HG03064 (cell line): ENCODE data around the gene TELO2.

Experiments used
- ATAC-seq: cut with Tn5 transposase; IDR thresholded peaks from one replicate; pipeline ENCODE4 v1.9.1; 2021; ENCODE audit warnings: low read depth; ENCODE audit not compliant: unreplicated experiment

The TELO2 gene

DNA sequence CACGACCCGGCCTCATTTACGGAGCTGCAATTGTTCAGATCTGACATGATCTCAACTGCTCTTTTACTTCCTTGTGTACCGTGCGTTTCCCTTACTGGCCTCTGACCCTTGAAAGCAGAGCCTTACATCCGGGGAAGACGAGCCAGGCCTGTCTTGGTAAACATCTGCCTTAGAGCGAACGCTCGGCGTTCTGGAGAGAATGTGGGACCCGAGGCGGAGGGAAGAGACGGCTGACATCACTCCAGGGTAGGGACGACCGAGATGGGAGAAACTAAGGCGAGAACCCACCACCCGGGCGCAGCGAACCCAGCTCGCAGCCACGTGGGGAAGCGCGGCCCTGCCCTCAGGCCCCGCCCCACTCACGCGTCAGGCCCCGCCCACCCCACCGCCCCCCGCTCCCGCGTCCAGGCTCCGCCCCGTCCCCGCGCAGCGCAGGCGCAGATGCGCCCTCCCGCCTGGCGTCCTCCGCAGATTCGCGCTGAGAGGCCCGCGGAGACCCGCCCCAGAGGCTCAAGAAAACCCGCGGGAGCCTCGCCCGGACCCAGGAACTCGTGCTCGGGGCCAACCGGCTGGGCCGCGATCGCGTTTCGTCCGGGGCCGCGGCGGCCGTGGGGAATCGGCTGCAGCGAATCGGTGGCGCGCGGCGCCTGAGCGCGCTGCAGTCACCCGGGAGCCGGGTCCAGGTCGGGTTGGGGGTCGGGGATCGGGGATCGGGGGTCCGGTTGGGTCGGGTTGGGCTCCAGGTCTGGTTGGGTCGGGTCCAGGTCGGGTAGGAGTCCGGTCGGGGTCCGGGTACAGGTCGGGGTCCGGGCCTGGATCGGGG, at the start of gene TELO2:
TSS of gene TELO2 (plus strand) at position 438 of the 823 bp plus-strand sequence. CDS start 922 bp downstream, outside the sequence.
- no peak for ATAC-seq

DNA sequence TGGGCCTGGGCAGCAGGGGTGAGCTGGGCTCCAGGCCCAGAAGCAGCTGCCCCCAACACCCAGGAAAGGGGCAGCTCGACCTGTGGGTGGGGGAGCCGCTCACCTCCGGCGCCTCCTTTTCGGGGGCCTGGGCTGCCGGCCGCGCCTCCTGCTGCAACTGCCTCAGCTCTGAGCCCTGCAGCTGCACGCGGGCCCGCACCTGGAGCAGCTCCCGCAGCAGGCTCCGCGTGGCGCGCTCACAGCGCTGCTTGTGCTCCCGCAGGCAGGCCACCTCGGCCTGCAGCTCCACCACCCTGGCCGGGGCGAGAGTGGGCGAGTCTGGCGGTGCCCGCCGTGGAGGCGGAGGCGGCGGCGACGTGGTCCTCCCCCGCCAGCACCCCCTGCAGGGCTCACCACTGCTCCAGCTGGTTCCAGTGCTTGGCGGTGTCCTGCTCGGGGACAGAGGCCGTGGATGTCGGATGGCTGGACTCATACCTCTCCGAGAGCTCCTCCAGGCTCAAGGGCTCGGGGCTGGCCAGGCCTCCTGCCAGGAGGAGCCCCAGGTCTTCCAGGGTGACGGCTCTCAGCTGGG, 49.7 kb upstream of the TELO2 start:
- no peak for ATAC-seq

DNA sequence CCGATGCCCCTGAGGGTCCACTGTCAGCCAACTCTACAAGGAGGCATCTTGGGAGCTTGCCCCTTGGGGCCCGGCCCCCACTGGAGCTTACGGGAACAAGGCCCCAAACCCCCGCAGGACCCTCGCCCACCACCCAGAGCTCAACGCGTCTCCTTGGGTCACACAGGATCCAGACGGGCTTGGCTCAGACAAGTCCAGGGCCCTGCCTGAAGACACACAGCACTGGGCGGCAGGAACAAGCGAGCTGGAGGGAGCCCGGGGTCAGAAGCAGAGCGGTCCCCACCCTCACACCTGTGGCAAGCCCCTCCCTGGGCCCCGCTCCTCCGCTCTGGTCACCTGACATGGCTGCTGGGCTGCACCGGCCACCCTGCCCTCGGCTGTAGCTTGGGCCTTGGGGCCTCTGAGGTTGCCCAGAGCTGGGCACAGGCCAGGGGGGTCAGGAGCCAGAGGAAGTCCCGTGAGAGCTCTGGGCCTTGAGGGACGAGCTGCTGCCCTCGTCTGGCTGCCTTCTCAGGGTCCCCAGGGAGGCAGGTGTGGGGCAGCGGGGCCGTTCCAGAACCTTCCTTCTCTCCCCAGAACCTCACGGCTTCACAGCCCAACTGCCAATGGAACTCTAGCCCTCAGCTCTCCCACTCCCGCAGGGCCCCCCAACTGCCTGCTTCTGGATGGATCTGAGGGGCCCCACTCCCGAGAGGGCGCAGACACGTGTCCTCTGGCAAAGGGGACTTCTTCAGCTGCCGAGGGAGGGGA, 49.0 kb upstream of the TELO2 start, which contains the start of gene CCDC154:
TSS of gene CCDC154 (minus strand) at position 577 of the 750 bp plus-strand sequence. CDS start at position 343, 234 bp downstream.
- ATAC-seq: no peak

DNA sequence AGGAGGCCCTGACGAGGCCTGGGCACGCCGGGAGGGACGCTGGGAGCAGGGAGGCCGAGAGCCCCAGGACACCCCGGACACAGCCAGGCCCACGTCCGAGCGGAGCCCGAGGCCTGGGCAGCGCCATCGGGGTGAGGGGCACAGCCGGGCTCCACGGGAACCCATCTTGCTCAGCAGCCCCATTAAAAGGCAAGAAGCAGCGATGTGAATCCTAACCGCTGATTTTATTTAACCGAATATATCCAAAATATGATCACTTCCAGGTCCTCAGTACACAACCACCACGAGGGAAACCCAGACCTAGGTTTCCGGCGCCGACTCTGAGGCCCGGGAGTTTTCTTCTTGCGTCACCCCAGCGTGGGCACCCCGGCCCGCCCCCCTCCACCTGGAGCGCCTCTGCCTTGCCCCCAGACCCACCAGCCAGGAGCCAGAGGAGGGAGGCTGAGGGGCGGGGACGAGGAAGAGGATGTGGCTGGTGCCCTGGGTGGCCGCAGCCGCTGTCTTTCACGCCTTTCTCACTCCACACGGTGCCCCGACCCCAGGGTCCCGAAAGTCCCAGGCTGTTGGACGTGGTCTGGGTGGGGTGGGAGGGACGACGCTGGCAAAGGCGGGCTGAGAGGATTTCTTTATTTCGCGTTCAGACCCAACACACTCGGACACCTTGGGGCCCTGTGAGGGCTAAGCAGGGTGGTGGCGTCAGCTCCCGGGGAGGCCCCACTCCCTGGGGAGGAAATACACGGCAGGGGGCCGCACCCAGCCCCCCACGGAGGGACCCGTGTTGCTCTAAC, 48.2 kb upstream of the TELO2 start:
- no peak for ATAC-seq

DNA sequence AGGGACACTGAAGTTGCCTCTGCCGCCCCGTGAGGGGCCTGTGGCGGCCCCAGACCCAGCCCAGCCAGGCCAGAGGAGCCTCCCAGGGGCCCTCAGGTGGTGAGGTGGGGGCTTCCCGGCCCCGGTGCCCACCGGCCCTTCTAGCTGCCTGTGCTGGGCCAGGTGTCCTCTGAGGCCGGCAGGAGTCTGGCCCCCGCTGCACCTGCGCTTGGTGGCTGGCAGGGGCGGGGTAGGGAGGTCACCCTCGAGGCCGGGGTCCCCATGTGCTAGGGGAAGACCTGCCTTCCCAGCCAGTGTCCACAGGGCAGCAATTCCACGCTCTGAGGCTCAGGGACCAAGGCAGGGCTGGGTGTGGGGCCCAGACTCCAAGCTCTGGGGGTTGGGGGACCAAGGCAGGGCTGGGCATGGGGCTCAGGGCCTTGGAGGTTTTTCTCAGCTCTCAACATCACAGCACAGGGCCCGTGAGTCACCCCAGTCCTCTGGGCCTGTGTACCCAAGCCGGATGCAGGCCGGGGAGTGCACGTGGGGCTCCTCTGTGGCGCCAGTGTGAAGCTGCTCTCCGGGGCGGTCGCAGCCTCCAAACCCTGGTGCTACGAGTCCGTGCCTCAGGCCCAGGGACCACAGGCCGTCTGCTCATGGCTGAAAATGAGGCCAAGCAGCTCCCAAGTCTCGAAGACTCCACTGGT, 47.5 kb upstream of the TELO2 start:
- no peak for ATAC-seq

DNA sequence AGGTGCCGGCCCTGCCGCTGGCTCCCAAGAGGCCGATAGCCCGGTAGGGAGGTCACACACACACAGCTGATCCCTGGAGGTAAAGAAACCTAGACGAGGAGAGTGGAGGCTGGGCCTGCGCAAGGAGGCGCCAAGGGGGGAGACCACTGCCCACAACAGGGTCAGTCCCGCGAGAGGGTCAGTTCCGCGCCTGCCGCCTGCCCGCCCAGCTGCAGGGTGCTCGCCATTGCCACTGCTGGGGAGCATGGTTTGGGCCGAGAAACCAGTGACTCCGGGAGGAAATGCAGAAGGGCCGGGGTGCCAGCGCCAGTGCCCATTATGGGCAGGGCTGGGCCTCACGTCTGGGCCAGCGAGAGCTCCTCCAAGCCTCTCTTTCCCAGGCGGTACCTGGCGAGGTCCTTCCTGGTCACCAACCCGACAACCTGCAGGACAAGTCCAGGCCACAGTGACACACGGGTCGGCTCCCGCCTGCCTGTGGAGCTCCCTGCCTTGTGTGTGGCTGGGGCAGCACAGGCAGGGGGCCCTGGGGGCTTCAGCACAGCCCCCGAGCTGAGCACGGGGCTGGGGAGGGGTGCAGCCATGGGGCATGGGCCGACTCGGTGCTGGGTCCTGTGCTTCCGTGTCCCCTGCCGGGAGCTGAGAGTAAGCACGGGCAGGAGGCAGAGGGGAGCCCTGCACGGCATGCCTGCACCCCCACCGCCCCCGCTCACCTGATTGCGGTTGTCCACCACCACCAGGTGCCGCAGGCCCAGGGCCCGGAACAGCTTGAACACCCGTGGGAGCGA, 46.7 kb upstream of the TELO2 start:
- ATAC-seq: no peak

DNA sequence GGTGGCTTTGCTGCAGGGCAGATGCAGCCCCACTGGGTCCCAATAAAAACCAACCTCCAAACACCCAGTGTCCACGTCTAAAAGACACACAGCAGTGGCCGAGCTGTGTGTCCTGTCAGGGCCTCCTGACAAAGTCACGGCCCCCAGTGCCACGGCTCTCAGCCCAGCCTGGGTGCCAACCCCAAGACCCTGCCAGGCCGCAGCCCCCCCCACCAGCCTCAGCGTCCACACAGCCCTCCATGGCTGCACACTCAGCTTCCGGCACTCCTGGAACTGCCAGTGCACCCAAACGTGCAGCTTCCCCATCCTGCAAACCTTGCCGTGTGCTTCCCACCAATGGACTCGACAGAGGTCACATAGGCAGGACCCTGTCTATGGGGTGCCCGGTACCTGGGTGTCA, 45.2 kb upstream of the TELO2 start:
- no peak for ATAC-seq

DNA sequence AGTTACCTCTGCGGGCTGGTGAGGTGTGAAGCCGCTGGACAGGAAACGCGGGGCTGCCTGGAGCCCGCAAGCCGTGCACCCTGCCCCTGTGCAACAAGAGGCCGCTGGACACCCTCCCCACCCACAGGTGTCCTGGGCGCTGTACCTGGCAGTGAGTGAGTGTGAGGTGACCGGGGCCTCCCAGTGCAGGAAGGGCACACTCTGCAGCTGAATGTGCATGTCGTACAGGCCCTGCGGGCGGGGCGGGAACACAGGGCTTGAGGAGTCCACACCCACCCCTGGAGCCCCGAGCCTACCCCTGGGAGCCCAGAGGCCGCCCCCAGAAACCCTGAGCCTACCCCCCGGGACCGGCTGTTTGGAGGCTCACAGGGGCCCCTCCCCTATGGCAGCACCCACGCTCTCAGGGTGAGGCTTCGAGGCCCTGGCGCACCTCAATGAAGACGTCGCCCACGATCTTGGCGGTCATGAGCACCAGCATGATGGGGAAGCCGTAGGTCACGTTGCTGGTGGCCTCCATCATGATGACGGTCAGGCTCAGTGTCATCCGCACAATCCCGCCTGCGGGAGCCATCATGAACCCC, 44.5 kb upstream of the TELO2 start:
- ATAC-seq: no peak

DNA sequence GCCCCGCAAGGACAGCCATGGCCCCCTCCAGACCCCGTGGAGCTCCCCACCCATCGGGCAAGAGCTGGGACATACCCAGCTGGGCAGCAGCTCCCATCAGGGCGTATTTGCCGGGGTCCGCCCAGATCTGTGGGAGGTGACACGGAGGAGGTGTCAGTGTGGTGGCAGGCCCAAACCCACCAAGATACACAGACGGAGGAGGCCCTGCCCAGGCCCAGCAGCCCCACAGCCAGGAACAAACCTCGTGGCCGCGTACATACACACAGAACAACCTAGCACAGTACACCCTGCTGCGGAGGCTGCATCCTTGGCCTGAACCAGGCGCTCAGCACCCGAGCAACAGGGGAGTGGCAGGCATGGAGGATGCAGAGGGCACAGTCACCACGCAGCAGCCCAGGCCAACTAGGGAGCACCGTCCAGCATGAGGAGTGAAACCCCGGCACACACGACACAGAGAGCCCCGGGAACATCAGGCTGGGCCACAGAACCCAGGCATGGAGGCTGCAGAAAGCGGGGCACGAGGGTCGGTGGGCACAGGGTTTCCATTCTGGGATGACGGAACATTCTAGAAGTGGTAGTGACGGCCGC, 43.9 kb upstream of the TELO2 start:
- no peak for ATAC-seq

DNA sequence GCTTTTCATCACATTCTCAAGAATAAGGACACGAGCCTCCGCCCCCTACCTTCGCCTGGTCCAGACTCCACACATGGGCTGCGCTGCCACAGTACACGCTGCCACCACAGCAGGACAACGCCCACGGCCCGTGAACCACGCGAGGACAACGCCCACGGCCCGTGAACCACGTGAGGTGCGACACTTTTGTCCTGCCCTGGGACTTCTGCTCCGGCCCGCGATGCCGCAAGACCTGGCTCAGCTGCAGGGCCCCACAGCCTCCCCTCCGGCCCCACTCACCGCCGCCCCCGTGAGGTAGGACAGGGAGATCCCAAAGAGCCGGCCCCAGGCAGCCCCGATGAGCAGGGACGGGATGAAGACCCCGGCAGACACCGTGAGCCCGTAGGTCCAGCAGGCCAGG, 42.9 kb upstream of the TELO2 start:
- no peak for ATAC-seq

DNA sequence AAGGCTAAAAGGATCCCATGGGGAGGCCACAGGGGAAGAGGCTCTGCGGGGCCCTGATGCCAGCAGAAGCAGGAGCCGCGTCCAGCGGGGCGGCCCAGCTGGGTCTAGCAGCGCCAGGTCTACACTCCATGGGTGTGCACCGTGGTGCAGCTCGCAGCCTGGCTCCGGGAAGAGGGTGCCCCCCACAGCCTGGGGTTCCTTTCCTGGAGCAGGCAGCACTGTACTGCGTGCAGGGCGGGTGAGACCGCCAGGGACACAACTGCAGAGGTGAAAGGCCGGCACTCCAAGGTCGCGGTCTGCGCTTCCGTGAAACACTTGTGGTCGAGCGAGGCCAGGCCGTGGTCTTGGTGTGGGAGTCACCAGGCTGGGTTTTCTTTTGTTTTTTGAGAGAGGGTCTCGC, 42.3 kb upstream of the TELO2 start:
- ATAC-seq: no peak

DNA sequence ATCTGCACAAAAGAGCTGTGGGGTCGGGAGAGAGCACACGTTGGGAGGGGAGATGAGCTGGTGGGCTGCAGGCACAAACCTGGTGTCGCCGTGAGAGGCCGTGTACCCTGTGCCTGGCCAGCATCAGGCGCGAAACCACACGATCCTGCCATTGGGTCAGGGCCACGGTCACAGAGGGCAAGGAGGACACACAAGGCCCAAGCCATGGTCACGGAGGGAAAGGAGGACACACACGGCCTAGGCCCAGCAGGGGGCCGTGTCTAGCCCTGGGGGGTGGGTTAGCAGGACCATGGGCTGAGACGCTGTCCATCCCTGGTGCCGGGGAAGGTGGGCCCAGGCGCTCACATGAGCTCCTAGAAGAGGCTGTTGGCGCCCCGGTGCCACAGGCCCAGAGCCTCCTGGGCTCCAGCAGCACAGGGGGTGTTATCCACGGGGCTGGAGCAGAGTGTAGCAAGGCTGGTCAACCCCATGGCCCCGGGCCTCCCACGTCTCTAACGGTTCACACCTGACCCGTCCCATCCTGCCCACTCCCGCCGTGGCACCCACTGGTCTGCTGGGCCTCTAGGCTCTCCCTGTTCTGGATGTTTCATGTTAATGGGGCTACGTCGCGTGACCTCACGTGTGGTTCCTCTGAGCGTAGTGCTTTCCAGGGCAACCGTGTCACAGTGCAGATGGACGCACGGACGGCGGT, 41.3 kb upstream of the TELO2 start:
- ATAC-seq: no peak

DNA sequence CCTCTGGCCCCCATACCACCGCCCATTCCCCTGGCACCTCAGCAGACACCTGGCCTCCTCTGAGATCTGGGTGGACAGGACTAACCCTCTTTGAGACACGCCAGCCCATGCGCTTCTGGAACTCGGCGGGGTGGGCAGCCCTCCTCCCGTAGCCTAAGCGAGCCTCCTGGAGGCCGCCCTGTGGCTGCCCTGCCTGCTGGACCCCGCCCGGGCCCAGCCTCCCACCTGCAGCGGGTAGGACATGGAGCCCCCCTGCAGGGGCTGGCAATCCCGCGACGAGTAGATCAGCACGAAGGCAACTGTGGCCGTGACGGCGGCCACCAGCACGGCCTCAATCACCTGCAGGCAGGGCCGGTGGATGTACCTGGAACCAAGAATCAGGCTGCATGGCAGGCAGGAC, 40.6 kb upstream of the TELO2 start:
- no peak for ATAC-seq

DNA sequence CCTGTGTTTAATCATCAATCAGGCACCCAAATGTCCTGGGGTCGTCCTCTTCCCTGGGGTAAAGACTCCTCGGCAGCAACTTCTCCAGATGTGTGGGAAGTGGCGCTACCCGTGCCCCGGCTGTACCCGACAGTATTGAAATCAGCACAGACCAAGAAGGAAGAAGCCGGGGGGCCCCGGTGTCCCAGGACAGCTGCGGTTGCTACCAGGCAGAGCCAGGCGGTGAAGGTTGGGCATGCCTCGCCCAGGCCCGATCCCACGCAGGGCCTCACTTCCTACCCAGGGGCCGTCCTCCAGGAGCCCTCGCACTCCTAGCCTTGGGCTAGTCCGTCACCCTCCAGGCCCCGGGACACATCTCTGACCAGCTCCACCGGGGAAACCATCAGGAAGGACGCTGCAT, 39.8 kb upstream of the TELO2 start:
- no peak for ATAC-seq

DNA sequence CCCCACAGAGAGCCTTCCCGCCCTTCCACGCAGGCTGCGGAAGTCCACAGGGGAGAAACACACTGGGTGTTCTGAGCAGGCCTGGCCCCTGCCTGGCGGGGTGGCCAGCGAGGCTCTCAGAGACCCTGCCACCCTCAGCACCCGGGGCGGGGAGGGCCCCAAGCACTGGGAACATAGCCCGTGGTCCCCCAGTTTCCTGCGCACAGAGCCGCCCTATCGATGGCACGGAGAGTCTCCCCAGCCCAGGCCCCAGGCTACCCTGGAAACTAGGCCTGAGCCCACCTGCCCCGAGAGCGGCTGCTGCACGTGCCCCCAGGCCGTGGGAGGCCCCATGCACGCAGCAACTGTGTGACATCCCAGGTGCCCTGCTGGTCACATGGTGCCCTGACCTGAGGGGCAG, 38.6 kb upstream of the TELO2 start:
- no peak for ATAC-seq

DNA sequence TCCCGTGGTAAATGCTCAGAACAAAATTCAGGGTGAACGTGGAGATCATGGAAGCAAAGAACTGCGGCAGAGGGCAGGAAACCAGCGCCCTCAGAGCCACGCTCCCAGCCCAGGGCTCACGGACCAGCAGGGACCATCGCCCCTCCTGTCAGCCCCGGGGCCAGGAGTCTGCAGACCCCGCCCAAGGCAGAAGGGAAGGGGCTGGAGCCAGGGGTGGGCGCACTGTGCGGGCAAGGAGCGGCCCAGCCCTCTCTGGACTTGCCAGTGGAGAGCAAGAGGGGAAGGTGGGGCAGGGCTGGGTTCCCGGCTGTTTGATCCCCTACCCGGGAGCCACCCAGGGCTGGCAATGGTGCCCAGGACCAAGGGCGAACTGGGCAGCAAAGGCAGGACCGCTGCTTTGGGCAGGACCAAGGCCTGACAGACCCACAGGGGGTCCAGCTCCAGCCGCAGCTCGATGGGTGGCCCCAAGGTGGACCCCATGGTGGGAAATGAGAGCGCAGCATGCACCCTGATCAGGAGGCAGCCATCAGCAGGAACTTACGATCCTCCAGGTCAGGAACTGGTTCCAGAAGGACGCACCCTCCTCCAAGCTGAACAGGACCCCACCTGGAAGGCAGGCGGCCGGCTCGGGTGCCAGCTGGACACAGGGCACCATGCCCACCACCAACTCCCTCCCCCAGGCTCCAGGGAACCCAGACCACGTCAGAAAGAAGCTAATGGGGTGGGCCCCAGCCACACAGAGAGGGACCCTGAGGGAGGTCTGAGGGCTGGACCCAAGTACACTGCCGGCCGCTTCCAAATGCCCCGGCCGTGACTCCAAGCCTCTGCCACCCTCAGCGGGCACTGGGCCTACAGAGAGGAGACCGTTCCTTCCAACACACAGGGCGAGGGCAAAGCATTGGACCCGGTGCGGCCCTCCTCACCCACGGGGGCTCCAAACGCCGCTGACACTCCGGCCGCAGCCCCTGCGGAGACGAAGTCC, 37.7 kb upstream of the TELO2 start:
- no peak for ATAC-seq

DNA sequence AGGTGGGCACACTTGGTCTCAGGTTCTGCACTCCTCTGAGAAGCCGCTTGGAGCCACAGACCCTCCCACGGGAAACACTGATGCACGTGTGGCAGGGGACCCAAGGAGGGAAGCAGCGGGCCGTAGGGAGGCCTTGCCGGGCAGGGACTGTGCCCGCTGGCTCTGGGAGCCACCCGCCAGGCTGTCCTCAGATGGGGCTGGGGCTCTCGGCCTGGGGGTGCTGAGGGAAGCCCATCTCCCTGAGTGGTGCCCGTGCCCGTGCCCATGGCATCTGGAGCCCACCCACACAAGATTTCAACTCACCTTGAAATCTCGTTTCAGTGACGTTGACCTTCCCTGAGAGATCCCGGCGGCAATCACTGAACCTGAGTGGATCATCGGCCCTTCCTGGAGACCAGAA, 36.2 kb upstream of the TELO2 start:
- ATAC-seq: no peak
